ENCODE measurements around the gene FAM174C. TPM values are rescaled to one million over a fixed set of nuclear protein-coding genes. Genes with fewer than 3 reads are reported as not detected.

The FAM174C gene
- polyA plus RNA-seq, 6 donors from 2014 or later: 48.9 to 80.0 (median 64.7) TPM

DNA sequence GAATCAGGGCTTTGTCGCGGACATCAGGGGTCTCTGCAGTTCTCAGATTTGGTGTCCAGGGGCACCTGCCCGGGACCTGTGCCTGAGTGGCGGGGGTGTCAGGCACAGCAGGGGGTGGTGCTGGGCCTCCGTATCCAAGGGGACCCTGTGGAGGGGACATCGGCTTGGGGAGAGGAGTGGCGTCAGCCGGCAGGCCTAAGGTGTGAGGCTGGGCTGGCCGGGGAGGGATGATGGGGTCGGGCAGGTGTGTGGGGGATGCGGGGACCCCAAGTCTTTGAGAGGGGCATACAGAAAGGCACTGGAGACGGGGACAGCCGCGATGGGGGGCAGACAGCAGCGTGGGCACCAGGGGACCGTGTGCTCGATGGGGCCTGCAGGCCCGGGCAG is 12.9 kb downstream of the FAM174C start:
- Mint-ChIP-seq H3K27ac (no peak overlapping the region), H3K4me3 (no peak overlapping the region), H3K27me3 (peaks cover 16 to 65% (median 44%) of the 10 kb centered on the region in 3 donors), H3K4me1 (peaks cover 7 to 19% (median 12%) of the 10 kb centered on the region in 3 donors), H3K36me3 (no peaks in the 10 kb centered on the region), H3K9me3 (no peaks in the 10 kb centered on the region)
- no peak for ATAC-seq (ENCODE audit: low read depth in 2 of 2)
- no peak for DNase-seq

DNA sequence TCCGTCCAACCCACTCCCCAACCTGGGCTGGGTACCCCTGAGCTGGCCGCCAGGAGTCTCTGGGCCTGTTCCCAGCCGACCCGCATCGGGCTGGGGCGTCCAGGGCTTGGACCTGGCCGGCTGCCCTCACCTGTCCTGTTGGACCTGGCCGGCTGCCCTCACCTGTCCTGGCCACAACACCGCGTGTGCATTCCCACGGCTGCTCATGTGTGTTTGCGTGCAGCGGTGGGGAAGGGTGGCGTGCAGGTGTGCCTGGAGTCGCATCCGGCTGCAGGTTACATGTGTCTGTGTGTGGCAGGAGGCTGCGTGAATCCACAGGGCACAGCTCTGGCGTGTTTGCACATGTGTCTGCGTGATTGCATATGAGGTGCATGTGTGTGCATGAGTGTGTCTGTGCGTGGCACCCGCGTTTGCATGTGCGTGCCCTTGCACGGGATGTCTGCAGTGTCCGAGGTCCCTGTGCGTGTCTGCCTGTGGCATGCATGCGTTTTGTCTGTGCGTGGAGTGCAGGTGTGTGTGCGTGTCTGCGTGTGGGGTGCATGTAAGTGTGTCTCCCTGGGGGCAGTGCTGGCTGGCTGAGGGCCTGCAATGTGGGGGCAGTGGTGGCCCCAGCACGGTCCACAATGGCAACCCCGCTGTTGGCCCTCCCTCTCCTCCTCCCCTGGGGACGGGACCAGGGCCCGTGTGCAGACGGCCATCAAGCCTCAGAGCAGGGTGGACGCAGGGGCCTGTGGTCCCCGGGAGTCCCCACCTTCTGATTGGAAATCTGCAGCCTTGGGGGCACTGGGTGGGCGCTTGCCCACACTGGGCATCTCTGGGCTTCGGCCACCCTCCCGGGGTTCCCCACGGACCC is 13.7 kb downstream of the FAM174C start:
- Mint-ChIP-seq H3K9me3 (no peaks in the 10 kb centered on the region), H3K27me3 (peaks cover 15 to 64% (median 42%) of the 10 kb centered on the region in 3 donors), H3K36me3 (no peaks in the 10 kb centered on the region), H3K4me3 (peak overlapping the region in 2 of 8 donors; percentile 10 to 22), H3K27ac (no peak overlapping the region), H3K4me1 (peaks cover 7 to 19% (median 12%) of the 10 kb centered on the region in 3 donors)
- DNase-seq (no peak), ATAC-seq (ENCODE audit: low read depth in 2 of 2) (no peak)

DNA sequence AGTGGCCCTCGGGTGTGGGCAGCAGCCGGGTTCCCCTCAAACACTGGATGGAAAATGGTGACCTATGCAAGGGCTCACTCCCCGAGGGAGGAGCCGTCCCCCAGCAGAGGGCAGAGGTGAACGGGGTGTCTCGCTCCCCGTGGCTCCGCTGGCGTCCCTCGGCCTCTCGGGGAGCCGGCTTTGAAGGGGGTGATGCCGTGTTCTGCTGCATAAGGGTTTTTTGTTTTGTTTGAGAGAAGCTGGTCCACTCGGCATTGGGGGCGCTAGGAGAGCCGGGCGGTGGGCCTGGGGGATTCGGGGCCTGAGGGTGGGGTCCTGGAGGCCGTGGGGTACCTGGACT is 14.3 kb downstream of the FAM174C start:
- ATAC-seq (ENCODE audit: low read depth in 2 of 2) (no peak), DNase-seq (no peak)
- Mint-ChIP-seq H3K36me3 (no peaks in the 10 kb centered on the region), H3K4me3 (no peak overlapping the region), H3K9me3 (no peaks in the 10 kb centered on the region), H3K27ac (no peak overlapping the region), H3K27me3 (peaks cover 9 to 64% (median 41%) of the 10 kb centered on the region in 3 donors), H3K4me1 (peaks cover 6 to 15% (median 12%) of the 10 kb centered on the region in 3 donors)

DNA sequence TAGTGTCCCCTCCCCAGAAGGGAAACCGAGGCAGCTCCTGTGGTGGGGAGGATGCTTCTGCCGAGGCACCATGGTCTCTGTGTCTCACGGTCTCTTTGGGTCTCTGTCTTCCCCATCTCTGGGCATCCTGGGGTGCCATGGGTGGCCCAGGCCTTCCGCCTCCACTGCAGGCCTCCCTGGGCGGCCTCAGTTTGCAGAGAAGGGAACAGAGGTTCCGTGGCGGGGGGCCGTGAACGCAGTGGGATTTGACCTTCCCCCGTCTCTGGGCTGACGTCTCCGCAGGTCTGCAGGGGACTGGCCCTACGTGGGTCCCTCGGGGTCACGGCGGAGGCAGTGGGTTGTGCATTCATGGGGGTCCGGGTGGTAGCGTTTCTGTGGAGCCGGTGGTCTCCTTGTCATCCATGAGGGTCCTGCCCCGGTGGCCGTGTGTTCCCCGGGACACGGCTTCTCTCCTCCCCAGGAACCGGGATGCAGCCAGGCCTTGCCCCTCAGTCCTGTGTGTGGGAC is 14.9 kb downstream of the FAM174C start:
- H3K36me3 Mint-ChIP-seq: no peaks in the 10 kb centered on the region
- no peaks in the 10 kb centered on the region for H3K9me3 Mint-ChIP-seq
- no peak for ATAC-seq (ENCODE audit: low read depth in 2 of 2)
- no peak overlapping the region for H3K27ac Mint-ChIP-seq
- no peak overlapping the region for H3K4me3 Mint-ChIP-seq
- peaks cover 5 to 62% (median 38%) of the 10 kb centered on the region in 3 donors for H3K27me3 Mint-ChIP-seq
- DNase-seq: no peak
- H3K4me1 Mint-ChIP-seq: peaks cover under 1 to 12% (median 10%) of the 10 kb centered on the region in 3 donors

DNA sequence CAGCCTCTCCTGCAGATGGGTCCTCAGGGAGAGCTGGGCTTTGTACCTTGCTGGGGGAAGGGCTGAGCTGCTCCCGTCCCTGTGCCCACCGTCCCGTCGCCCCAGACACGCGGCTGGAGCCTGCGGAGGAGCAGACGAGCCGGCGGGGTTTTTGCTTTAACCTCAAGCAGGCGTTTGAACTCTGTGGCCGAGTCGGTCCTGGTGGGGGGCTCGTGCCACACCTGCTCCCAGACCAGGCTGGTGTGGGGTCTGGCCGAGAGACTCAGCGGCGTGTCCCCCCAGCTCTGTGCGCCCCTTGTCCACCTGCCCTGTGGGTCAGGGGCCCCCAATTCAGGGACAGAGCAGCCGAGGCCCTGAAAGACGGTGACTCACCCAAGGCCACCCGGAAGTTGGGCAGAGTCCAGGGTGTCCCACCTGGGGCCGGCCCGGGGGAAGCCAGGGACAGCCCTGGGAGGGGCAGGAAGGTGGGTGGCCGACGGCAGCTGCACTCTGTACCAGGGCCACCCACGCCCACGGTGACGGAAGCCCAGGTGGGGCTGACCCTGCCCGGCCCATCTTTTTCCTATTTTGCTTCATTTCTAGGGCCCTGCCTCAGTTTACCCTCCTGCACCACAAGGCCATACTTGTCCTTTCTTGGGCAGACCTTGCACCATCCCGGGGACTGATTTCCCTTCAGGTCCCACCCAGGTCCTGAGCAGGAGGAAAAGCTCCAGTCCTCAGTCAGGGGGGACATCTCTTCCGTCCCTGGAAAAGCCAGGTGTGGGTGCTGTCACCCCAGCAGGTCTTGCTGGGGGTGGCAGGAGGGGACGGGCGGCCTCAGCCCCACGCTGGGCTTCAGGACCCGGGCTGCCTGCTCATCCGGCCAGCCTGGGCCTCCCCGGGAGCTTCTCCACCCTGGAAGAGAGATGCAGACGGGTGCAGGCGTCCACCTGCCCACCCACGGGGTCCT is 15.6 kb downstream of the FAM174C start:
- Mint-ChIP-seq H3K27me3 (peaks cover 5 to 60% (median 38%) of the 10 kb centered on the region in 3 donors), H3K9me3 (no peaks in the 10 kb centered on the region), H3K36me3 (no peaks in the 10 kb centered on the region), H3K4me3 (no peak overlapping the region), H3K4me1 (peaks cover 0 to 12% (median 10%) of the 10 kb centered on the region in 3 donors), H3K27ac (no peak overlapping the region)
- no peak for DNase-seq
- no peak for ATAC-seq (ENCODE audit: low read depth in 2 of 2)

DNA sequence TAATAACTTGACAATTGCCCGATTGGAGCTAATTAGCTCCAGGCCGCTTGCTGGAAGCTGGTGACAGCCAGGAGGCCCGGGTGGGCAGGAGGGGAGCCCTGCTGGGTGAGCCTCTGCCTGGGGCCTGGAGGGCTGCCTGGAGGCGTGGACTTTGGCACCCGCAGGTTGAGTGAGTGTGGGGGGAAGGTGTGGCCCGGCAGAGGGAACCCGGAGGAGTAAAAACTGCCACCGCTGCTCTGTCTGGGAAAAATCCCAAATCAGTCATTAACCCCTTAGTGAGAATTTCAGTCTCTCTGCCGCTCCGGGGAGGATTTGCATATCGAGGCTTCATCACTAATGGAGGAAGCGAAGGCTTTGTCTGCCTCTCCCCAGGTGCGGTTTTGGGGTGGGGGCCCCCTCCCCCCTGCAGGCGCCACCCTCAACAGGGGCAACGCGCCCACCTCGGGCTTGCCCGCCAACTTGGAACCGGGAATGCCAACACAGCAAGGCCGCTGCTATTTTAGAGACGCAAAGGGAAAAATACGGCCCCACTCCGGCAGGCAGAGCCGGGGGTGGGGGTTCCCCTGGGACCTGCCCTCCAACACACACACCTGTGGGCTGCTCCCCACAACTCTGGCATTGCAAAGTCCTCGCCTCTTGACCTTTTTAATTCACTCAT is 16.6 kb downstream of the FAM174C start:
- H3K9me3 Mint-ChIP-seq: no peaks in the 10 kb centered on the region
- peaks cover 5 to 54% (median 30%) of the 10 kb centered on the region in 3 donors for H3K27me3 Mint-ChIP-seq
- peak overlapping the region in 1 of 8 donors; percentile 31 for H3K4me3 Mint-ChIP-seq
- ATAC-seq (ENCODE audit: low read depth in 2 of 2): no peak
- no peak overlapping the region for H3K27ac Mint-ChIP-seq
- H3K36me3 Mint-ChIP-seq: no peaks in the 10 kb centered on the region
- H3K4me1 Mint-ChIP-seq: peaks cover 0 to 7% (median 6%) of the 10 kb centered on the region in 3 donors
- DNase-seq: no peak

DNA sequence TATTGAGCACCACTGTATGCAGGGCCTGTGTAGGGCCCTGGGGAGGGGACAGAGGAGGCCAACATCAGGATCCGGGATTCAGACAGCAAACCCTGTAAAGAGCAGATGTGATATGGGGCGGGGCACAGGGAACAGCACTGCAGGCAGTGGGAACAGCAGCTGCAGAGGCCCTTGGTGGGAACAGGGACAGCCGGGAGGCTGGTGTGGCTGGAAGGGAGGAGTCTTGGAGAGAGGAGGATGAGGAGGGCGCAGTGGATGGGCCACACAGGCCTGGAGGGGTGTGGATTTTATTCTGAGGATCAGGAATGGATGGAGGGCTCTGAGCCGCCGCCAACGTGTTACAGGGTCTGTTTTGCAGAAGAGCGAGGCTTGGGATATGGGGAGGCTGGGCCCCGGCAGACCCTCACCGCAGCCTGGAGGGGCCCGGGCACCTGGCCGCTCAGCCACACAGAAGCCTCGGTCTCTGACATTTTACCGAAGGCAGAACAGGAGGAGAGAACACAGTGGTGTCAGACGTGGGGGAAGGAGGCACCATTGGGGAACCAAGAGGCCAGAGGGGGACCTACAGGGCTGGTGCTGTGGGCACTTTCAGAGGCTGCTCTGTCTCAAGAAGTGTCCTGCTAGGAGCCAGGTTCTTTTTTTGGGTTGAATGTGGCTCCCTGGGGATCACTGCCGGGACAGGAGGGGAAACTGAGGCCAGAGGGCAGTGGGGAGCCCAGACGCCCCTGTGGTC is 17.3 kb downstream of the FAM174C start:
- H3K9me3 Mint-ChIP-seq: no peaks in the 10 kb centered on the region
- H3K4me3 Mint-ChIP-seq: peak overlapping the region in 1 of 8 donors; percentile 31
- H3K36me3 Mint-ChIP-seq: no peaks in the 10 kb centered on the region
- H3K4me1 Mint-ChIP-seq: peaks cover 0 to 7% (median 6%) of the 10 kb centered on the region in 3 donors
- no peak for ATAC-seq (ENCODE audit: low read depth in 2 of 2)
- no peak overlapping the region for H3K27ac Mint-ChIP-seq
- no peak for DNase-seq
- peaks cover 5 to 51% (median 30%) of the 10 kb centered on the region in 3 donors for H3K27me3 Mint-ChIP-seq

DNA sequence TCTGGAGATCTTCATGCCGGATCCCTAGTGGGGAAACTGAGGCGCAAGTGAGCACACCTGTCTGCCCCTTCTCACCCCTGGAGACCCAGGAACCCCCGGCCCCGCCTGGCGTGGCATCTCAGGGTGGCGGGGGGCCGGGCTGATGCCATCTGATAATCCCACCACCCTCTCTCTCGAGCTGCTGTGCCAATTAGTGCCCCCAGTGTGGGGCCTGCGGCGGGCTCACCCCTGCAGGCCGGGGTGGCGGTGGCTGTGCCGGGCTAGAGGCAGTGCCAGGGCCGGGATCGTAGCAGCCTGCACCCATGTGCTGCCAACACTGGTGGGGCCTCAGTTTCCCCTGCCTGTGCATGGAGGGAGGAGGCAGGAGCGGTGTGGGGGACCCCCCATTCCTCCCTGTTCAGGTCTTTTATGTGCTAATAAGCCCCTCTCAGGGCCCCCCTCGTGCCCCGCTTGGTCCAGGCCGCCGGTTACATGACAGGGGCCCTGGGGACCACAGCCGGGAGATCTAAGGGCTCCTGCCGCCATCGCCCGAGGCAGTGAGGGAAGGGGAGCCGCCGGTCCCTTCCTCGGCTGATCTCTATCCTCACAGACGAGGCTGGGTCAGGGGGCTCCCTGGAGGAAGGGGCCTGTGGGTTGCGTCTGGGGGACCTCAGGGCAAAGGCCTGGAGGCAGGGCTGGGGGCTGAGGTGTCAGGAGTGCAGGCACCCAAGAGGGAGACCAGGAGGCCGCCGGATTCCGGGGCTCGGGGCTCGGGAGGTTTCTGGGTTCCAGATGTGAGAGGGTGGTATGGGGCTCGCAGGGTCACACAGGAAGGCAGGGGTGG is 18.7 kb downstream of the FAM174C start:
- no peaks in the 10 kb centered on the region for H3K9me3 Mint-ChIP-seq
- DNase-seq (no peak), ATAC-seq (ENCODE audit: low read depth in 2 of 2) (no peak)
- no peaks in the 10 kb centered on the region for H3K36me3 Mint-ChIP-seq
- peaks cover 3 to 48% (median 29%) of the 10 kb centered on the region in 3 donors for H3K27me3 Mint-ChIP-seq
- peak overlapping the region in 1 of 6 donors; percentile 71 for H3K27ac Mint-ChIP-seq
- peaks cover 0 to 7% (median 6%) of the 10 kb centered on the region in 3 donors for H3K4me1 Mint-ChIP-seq
- H3K4me3 Mint-ChIP-seq: peak overlapping the region in 1 of 8 donors; percentile 30

DNA sequence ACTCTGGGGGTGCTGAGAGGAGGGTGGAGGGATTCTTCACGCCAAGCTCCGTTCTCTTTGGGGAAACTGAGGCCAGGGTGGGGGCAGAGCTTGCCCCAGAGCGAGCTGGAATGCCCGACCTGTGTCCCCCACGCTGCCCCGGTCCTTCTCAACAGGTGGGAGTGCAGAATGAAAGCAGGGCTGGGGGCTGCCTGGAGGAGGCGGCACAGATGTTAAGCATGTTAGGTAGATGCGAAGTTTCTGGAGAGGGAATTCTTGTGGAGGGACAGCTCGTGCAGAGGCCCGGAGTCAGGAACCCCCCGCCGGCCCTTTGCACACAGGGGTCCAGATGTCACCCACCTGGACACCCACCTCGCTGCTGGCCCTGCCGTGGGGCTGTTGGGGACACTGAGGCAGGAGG is 19.4 kb downstream of the FAM174C start:
- H3K4me1 Mint-ChIP-seq: peaks cover 0 to 7% (median 6%) of the 10 kb centered on the region in 3 donors
- H3K9me3 Mint-ChIP-seq: no peaks in the 10 kb centered on the region
- DNase-seq: no peak
- H3K36me3 Mint-ChIP-seq: no peaks in the 10 kb centered on the region
- peak overlapping the region in 1 of 6 donors; percentile 33 for H3K27ac Mint-ChIP-seq
- H3K4me3 Mint-ChIP-seq: peak overlapping the region in 1 of 8 donors; percentile 30
- H3K27me3 Mint-ChIP-seq: peaks cover 0 to 41% (median 22%) of the 10 kb centered on the region in 3 donors
- ATAC-seq (ENCODE audit: low read depth in 2 of 2): no peak

DNA sequence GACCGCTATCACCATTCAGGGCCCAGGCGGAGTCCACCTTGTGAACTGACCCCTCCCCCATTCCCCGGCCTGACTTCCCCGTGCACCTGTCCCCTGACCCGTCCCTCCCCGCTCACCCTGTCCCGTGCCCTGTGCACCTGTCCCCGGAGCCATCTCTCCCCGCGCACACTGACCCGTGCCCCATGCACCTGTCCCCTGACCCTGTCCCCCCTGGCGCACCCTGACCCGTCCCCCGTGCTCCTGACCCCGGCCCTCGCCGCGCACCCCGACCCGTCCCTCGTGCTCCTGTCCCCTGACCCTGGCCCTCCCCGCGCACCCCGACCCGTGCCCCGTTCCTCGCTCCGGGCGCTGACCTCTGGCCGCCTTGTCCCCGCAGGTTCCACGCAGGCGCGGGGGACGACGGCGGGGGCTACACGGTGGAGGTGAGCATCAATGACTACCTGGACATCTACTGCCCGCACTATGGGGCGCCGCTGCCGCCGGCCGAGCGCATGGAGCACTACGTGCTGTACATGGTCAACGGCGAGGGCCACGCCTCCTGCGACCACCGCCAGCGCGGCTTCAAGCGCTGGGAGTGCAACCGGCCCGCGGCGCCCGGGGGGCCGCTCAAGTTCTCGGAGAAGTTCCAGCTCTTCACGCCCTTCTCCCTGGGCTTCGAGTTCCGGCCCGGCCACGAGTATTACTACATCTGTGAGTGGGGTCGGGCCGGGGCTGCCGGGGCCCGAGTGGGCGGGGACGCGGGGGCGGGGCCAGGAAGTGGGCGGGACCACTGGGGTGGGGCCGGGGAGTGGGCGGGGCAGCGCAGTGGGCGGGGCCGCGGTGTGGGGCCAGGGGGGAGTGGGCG is 20.1 kb downstream of the FAM174C start:
- no peak for DNase-seq
- Mint-ChIP-seq H3K9me3 (no peaks in the 10 kb centered on the region), H3K27me3 (peaks cover 0 to 35% (median 18%) of the 10 kb centered on the region in 3 donors), H3K36me3 (no peaks in the 10 kb centered on the region), H3K4me1 (peaks cover 0 to 7% (median 6%) of the 10 kb centered on the region in 3 donors), H3K27ac (no peak overlapping the region), H3K4me3 (peak overlapping the region in 3 of 8 donors; percentile 24 to 65 (median 49))
- ATAC-seq (ENCODE audit: low read depth in 2 of 2): peak; percentile 52 to 67

DNA sequence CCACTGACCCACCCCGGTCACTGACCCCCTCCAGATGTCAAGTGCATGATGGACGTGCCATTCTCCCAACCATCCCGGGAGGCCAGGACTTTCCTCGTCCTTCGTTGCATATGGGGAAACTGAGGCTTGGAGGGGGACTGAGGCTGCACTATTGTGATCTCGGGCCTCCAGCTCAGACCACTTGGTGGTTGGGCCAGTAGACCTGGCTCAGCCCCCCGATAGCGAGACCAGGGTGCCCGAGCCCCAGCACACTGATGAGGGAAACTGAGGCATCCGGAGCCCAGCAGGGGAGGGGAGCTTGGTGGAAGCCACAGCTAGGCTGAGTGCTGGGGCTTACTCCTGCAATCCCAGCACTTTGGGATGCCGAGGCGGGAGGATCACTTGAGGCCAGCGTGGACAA is 20.7 kb downstream of the FAM174C start:
- H3K36me3 Mint-ChIP-seq: no peaks in the 10 kb centered on the region
- peaks cover 0 to 35% (median 18%) of the 10 kb centered on the region in 3 donors for H3K27me3 Mint-ChIP-seq
- H3K27ac Mint-ChIP-seq: no peak overlapping the region
- peaks cover 0 to 7% (median 6%) of the 10 kb centered on the region in 3 donors for H3K4me1 Mint-ChIP-seq
- ATAC-seq (ENCODE audit: low read depth in 2 of 2) (no peak), DNase-seq (no peak)
- H3K9me3 Mint-ChIP-seq: no peaks in the 10 kb centered on the region
- H3K4me3 Mint-ChIP-seq: peak overlapping the region in 2 of 8 donors; percentile 26 to 82
